ENCODE results near the gene TOMM7. TPM values are rescaled to one million over a fixed set of nuclear protein-coding genes. Genes with fewer than 3 reads are reported as not detected.
A peak's percentile ranks its signal among the peaks of the same experiment; 100 is the strongest.

The TOMM7 gene
- total and polyA plus RNA-seq, 9 of the 15 experiments (the other 6 are each of a cell fraction or from before 2014, with no cell fraction given): 283 to 1,717 (median 638) TPM

- Histone ChIP-seq H3K79me2 (ENCODE audit: control insufficient read depth, insufficient read depth, low read length) (no peaks in the 10 kb centered on the region), H3K4me3 (no peak overlapping the region), H3K4me2 (ENCODE audit: insufficient read depth, low read length) (no peak overlapping the region), H3K9ac (ENCODE audit: insufficient read depth in 1 of 2, low read depth in 2 of 2, low read length in 2 of 2) (no peak overlapping the region), H3K4me1 (replicated peaks in 1 of 2; ENCODE audit: control insufficient read depth in 2 of 2, insufficient read depth in 2 of 2, low read length in 2 of 2) (peaks cover 2 to 3% of the 10 kb centered on the region in 2 experiments; a peak in 2 of 5 replicates), H3K27ac (ENCODE audit: extremely low read depth, low read depth, low read length) (no peak overlapping the region), H2AFZ (ENCODE audit: low read depth, low read length) (peak overlapping the region; percentile 78), H3K27me3 (ENCODE audit: control insufficient read depth in 2 of 2, insufficient read depth in 2 of 2, low read length in 2 of 2) (no peaks in the 10 kb centered on the region), H3K36me3 (ENCODE audit: control insufficient read depth, insufficient read depth, low read length) (no peaks in the 10 kb centered on the region), H4K20me1 (replicated peaks; ENCODE audit: control insufficient read depth, insufficient read depth, low read length) (no peaks in the 10 kb centered on the region), H3K9me1 (ENCODE audit: control insufficient read depth, insufficient read depth, low read length) (no peaks in the 10 kb centered on the region), H3K9me3 (replicated peaks; ENCODE audit: control insufficient read depth, insufficient read depth, low read depth, low read length) (no peaks in the 10 kb centered on the region)
- FAIRE-seq (peak; percentile 19), DNase-seq (ENCODE audit: extremely low read depth in 1 of 4, low spot score in 3 of 4) (no peak), ATAC-seq (peak; percentile 30; the same call in 1 of the 3 replicates)
- no peak for TF ChIP-seq ARID3A (IDR thresholded peaks at IDR 0.05; ENCODE audit: borderline replicate concordance, low read depth, low read length)
- no peak for TF ChIP-seq GABPB2 (CRISPR knock-in tag; conservative IDR thresholded peaks at IDR 0.05)
- no peak for TF ChIP-seq IRF9 (tag; IDR thresholded peaks at IDR 0.05)
- no peak for TF ChIP-seq PTRF (tag; IDR thresholded peaks at IDR 0.05)
- no peak for TF ChIP-seq GTF2E2 (tag; IDR thresholded peaks at IDR 0.05)
- no peak for TF ChIP-seq ZBTB8A (IDR thresholded peaks at IDR 0.05; ENCODE audit: partially characterized antibody)
- TF ChIP-seq ZNF449 (CRISPR knock-in tag; IDR thresholded peaks at IDR 0.05): no peak
- TF ChIP-seq NFYB (IDR thresholded peaks at IDR 0.05; ENCODE audit: extremely low read depth, insufficient read length): no peak
- no peak for TF ChIP-seq KHSRP (IDR thresholded peaks at IDR 0.05)
- TF ChIP-seq MTA3 (IDR thresholded peaks at IDR 0.05; ENCODE audit: borderline replicate concordance): no peak
- TF ChIP-seq ZBTB7A (IDR thresholded peaks at IDR 0.05; ENCODE audit: borderline replicate concordance, control insufficient read depth, low read depth, low read length): no peak
- TF ChIP-seq DEAF1 (CRISPR knock-in tag; IDR thresholded peaks at IDR 0.05): no peak
- no peak for TF ChIP-seq ETS1 (conservative IDR thresholded peaks at IDR 0.05; ENCODE audit: control insufficient read depth, low read depth, low read length)
- intact Hi-C loops (cut with micrococcal nuclease): no loop called here
- BruUV-seq (replicated peaks): no TSS peak
- in situ Hi-C loops (cut with MboI): no loop called here
- ChIA-PET CTCF (ENCODE audit: low intra/inter-chr PET ratio) (no interaction called here), POLR2A (interaction anchor here (0.9 kb wide), 1 partner anchor 23 kb away, joined by 3 read pairs; no protein-coding TSS in a partner anchor)
- WGBS (ENCODE audit: insufficient coverage, low coverage, missing lambda C conversion rate): 27% methylated on average over 2 of the region's 2 CpGs
These were observed 10.6 kb upstream of the TOMM7 start for GRCh38 chr7:22833113-22833855.

All from K562 (cell line).